ENCODE measurements around the gene ZCCHC24. TPM values are rescaled to one million over a fixed set of nuclear protein-coding genes. Genes with fewer than 3 reads are reported as not detected.
A peak's percentile ranks its signal among the peaks of the same experiment; 100 is the strongest.

Gene ZCCHC24
- total RNA-seq, 2 donors from 2014 or later, result 113 to 125 TPM

DNA sequence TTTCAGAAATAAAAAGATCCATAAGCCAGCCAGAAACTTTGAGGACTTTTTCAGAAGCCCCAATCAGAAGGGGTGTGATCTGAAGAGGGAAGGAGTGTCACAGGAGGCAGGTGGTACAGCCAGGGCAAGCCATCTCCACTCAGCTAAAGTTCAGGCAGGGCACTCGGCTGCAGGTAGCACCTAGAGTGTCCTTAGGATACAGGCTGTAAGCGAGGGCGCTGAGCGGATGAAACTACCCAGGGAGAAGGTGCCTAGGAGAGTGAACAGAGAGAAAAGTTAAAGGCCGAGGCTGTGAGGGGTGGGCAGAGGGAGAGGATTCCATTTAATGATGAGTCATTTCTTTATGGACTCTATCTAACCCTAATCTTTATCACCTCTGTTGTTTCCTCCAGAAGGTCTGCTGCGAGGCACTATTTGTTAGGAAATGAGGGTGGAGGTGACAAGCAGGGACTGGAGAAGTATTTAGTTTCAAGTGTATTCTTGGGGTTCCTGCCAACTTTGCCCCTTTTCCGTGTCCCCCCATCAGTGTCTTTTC is 29.8 kb upstream of the ZCCHC24 start:
- intact Hi-C loops (cut with DNase I), result no loop called here
- no peak for DNase-seq (ENCODE audit: low spot score)

DNA sequence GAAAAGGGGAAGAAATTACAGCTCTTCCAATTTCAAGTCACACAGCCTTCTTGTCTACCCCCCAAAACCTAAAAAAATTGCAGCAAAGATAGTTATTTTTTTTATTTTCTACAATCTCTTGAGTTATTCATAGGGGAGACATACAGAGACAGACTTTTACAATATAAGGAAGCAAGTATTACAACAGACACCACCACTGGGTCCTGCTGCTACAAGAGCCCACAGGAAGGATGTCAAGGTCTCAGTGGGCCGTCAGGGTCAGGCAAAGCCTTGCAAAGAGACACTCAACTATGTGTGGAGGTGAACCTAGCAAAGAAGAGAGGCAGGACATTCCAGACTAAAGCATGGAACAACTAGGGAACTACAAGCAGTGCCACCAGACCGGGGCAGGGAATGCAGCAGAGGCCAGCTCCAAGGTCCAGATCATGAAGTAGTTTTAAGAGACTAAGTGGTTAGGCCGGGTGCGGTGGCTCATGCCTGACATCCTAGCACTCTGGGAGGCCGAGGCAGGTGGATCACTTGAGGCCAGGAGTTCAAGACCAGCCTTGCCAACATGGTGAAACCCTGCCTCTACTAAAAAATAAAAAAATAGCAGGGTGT is 28.2 kb upstream of the ZCCHC24 start:
- DNase-seq (ENCODE audit: low spot score), result no peak
- intact Hi-C loops (cut with DNase I), result no loop called here

DNA sequence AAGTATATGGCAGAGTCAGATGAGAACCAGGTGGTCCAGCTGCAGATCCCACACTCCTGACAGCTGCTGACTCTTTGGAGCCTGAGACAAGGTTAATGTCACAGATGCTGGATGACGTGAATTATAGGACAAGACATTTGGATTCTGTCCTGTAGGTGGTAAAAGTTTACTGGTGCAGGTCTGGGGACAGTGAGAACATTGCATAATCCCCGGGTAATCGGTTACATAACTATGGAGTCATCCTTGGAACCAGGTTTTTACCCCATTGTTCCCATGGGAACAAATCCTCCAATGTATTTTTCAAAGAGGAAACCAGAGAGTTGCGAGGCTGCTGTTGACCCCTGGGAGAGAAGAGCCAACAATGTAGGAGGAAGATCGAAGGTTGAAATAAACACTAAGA is 27.5 kb upstream of the ZCCHC24 start:
- no peak for DNase-seq (ENCODE audit: low spot score)
- intact Hi-C loops (cut with DNase I), result no loop called here

DNA sequence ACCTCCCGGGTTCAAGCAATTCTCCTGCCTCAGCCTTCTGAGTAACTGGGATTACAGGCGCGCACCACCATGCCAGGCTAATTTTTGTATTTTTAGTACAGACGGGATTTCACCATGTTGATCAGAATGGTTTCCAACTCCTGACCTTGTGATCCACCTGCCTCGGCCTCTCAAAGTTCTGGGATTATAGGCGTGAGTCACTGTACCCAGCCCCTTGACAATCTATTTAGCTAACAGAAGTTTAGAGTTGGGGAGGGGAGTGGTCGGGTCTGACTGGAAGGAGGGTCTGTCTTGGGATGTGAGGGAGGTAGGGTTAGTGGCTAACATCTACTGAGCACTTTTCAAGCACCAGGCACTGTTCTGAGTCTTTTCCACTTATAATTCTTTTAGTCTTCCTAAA is 27.0 kb upstream of the ZCCHC24 start:
- no peak for DNase-seq (ENCODE audit: low spot score)
- intact Hi-C loops (cut with DNase I), result no loop called here

DNA sequence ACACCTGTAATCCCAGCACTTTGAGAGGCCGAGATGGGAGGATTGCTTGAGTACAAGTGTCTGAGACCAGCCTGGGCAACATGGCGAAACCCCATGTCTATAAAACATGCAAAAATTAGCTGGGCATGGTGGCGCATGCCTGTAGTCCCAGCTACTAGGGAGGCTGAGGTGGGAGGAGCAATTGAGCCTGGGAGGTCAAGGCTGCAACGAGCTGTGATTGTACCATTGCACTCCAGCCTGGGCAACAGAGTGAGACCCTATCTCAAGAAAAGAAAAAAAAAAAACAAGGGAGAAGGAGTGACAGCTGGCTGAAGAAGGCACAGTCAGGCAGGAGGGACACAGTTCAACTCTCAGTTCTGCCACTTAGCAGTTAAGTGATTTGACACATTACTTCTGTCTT is 26.4 kb upstream of the ZCCHC24 start:
- intact Hi-C loops (cut with DNase I), result no loop called here
- DNase-seq (ENCODE audit: low spot score), result no peak

DNA sequence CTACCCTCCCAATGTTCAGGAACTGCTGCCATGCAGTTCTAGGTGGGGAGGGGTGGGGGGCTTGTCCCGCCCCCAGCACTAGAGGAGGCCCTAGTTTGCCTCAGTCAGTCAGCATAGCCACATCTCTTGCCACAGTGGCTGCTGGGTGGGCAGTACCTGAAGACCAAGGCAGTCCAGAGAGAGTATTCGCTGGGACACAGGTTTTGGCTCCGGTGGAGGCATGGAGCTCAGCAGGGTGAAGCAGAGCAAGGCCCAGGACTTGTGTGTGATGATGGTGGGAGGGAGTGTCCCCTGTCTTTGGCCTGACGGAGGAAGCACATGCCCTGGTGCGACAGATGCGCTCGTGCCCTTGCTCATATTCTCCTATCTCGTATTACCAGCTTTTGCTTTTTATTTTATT is 24.7 kb upstream of the ZCCHC24 start:
- intact Hi-C loops (cut with DNase I), result no loop called here
- DNase-seq (ENCODE audit: low spot score), result no peak

DNA sequence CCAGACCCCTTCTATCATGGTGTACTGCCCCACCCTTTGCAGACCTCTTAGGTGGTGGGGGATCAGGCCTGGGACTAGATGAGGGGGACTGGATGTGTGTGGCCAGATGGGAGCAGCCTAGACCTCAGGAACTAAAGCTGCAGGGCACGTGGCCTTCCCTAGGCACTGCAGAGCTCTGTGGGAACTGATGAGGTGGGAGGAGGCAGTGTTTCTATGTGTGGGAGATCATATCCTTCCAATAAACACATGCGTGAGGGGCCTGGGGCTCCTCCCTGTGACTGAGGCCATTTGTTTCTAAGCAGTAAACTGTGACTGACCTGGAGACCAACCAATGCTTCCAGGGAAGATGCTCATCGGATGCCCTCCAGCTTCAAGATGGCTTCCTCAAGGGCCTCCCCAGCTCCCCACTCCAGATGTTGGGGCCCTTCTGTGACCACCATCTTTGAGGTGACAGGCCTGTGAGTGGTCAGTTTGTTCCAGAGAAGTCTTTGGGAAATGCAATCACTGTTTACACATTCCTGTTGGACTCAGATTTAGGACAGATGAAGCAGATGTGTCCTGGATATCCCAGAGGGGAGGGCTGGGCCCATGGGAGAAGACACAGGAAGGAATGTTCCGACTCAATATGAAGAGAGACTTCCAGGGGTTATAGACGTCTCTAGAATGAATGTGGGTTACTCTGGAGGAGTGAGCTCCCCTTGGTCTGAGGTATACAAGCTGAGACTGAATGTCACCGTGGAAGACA is 23.6 kb upstream of the ZCCHC24 start:
- intact Hi-C loops (cut with DNase I), result no loop called here
- no peak for DNase-seq (ENCODE audit: low spot score)

DNA sequence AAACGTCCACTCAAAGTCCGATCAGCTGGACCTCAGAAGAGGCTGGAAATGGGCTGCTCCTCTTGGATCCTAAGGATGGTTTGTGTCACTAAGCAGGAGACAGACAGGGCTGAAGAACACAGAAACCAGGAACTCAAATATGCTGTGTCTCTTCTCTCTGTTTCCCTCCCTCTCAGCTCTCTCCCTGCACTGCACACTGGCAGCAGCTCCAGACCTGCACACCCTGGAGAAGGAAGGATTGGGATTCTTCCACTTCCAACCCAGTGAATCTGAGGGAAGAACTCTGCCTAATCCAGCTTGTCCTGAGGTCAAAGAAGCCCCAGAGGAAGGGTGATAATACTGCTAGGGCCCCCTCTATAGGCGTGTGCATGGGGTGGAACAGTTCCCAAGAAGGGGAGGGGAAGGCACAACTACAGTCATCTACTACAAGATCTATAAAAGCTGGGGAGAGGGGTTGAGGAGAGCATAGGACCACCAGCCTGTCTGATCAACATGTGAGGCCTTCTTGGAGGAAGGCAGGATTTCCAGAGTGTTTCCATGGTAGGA is 22.7 kb upstream of the ZCCHC24 start:
- intact Hi-C loops (cut with DNase I), result no loop called here
- no peak for DNase-seq (ENCODE audit: low spot score)

DNA sequence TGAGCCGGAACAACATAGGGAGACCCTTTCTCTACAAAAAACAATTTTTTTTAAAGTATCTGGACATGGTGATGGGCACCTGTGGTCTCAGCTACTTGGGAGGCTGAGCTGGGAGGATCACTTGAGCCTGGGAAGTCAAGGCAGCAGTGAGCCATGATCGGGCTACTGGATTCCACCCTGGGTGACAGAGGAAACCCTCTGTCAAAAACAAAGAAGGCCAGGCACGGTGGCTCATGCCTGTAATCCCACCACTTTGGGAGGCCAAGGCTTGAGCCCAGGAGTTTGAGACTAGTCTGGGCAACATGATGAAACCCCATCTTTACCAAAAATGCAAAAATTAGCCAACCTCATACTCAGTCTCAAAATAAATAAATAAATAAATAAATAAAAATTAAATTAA is 19.9 kb upstream of the ZCCHC24 start:
- no peak for DNase-seq (ENCODE audit: low spot score)
- intact Hi-C loops (cut with DNase I), result no loop called here

DNA sequence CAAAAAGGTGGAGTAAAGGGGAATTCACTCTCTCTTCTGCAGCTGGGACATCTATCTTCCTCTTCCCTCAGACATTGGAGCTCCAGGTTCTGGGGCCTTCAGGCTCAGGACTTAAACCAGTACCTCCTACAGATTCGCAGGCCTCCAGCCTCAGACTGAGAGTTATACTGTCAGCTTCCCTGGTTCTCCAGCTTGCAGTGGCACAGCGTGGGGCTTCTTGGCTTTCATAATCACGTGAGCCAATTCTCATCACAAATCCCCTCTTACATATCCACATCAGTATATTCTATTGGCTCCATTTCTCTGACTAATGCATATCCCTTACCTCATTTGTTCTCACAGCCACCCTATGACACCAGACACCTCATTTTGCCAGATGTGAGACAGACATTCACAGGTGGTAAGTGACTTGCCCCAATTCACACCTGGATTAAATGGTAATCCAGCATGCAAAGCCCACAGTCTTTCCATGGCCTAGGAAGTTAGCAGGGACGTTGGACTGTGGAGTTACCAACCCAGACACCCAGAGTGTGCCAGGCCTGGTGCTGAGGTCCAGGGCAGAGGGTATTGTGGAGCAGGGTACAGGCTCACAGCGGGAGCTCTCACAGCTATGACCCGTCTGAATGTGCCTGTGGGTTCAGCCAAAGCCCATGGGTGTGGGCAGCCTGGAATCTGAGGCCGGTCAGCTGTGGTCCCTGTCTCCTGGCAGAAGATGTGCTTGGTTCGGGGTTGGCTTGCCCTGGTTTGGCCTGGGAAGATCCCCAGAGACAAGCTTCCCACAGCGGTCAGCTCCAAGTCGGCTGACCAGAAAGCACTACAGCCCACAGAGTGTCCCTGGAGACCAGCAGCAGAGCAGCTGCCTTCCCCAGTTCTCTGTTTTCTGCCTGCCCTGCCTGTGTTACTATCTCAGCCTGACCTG is 18.4 kb upstream of the ZCCHC24 start:
- intact Hi-C loops (cut with DNase I), result no loop called here
- peak; percentile 82 for DNase-seq (ENCODE audit: low spot score)

DNA sequence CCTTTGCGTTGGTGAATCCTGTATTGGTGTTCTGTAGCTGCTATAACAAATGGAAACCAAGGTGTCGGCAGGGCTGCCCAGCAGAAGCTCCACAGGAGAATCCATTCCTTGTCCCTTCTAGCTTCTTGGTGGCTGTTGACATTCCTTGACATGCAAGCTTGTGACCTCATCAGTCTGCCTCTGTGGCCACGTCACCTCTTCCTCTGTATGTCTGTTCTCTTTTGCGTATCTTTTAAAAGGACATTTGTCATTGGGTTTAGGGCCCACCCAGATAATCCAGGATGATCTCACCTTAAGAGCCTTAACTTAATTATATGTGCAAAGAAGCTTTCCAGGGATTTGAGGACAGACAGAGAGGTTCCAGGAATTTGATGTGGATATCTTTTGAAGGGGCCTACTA is 15.3 kb upstream of the ZCCHC24 start:
- no peak for DNase-seq (ENCODE audit: low spot score)
- intact Hi-C loops (cut with DNase I), result no loop called here

DNA sequence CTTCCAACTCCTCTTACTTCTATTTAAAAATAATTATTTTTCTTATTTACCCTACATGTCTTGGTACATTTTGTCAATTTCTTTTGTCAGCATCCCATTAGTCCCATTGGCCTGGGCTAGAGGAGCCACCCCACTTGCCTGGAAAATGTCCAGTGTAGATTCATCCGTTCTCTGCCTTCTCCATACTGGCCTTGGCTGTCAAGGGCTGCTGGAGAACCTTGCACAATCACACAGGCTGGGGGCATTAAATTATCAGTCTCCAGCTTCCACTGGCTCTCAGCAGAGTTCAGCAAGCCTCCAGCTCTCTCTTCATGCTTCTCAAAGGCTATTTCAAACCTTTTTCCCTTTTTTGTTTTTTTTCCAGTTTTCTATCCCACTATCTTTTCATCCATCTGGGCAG is 13.8 kb upstream of the ZCCHC24 start:
- DNase-seq (ENCODE audit: low spot score), result no peak
- intact Hi-C loops (cut with DNase I), result no loop called here

DNA sequence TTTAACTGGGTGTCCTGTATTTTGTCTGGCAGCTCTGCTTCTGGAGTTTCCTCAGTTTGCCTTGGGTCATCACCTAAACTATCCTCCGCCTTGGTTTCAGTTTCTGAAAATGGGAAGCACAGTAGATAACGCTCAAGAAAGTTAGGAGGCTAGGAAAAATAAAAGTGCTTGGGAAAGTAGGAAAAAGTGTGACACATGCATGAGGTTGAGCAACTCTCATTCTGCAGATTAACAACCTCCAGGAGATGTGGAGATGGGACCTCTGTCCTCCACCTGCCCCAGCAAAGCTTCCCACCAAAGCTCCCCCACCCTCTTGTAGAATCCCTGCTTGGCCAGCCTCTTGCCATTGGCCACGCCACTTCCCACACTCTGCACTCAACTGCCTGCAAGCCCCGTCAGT is 13.1 kb upstream of the ZCCHC24 start:
- intact Hi-C loops (cut with DNase I), result no loop called here
- DNase-seq (ENCODE audit: low spot score), result no peak

DNA sequence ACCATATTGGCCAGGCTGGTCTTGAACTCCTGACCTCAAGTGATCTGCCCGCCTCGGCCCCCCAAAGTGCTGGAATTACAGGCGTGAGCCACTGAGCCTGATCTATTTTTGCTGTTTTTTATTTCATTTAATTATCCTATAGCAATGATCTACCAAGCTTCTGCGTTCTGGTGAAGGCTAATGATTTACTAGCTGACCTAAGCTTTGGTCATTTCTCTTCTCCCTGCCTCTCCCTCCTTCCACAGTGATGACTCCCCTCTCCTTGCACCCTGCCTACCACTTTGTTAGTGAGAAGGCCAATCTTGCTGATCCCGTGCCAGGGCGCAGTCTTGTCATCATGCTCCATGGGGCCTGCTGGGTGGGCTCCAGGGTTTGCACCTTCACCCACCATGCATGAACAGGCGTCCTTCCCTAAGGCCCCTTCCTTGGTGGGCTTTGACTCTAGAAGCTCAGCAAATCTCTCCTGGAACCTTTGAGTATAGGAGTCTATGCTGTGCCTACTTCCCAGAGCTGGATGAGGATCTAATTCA is 11.9 kb upstream of the ZCCHC24 start:
- DNase-seq (ENCODE audit: low spot score), result no peak
- intact Hi-C loops (cut with DNase I), result no loop called here

DNA sequence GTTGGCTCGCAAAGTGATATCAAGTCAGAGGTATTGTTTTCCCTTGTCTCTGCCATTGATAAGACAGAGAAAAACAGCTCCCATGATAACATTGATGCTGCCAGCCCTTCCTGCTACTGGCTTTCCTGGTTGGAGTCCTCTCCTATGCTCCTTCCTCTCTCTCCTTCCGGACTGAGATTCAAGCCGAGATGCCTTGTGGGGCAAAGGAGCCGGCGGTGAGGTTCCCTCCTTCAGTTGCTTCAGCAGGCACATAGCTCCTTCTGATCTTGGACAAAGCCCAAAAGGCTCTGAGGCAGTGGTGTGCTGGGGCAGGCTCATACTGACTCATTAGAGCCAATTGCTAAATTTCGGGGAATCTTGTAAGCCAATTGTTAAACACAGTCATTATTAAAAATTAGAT is 8.8 kb upstream of the ZCCHC24 start:
- DNase-seq (ENCODE audit: low spot score), result peak; percentile 89
- intact Hi-C loops (cut with DNase I), result no loop called here

DNA sequence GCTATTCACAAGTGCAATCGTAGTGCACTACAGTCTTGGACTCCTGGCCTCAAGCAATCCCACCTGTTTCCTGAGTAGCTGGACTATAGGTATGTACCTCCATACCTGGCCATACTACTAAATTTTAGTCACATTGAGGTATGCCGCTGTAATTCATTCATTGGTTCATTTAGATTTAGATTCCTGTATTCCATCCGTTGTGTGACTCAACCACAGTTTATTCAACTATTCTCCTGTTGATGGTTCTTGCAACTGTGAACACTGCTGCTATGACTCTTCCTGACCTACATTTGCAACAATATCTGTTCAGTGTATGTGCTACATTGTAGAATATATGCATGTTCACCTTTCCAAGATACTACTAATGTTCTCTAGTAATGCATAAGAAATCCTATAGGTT is 8.0 kb upstream of the ZCCHC24 start:
- no peak for DNase-seq (ENCODE audit: low spot score)

DNA sequence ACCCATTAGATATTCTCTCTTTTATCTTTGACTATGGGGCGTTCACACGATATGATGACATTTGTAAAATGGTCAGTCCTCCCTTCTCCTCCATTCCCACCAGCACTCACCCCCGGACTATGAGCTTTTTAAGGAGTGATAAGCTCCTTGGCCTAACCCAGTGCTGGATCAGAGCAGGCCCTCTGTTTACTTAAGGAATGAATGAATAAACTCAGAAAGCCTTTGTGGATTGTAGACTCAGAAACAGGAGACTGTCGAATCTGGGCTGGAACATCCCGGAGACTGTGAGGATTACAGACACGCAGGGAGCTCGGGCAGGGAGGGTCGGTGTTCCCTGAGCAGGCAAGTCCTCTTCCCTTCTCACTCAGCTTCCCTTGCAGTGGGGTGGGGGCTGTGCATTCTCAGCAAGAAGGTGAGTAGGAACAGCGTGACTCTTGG is 6.8 kb upstream of the ZCCHC24 start:
- intact Hi-C loops (cut with DNase I), result no loop called here
- DNase-seq (ENCODE audit: low spot score), result no peak

More for the DNA sequence above, 8.0 kb upstream of the ZCCHC24 start:
- intact Hi-C loops (cut with DNase I), result no loop called here

DNA sequence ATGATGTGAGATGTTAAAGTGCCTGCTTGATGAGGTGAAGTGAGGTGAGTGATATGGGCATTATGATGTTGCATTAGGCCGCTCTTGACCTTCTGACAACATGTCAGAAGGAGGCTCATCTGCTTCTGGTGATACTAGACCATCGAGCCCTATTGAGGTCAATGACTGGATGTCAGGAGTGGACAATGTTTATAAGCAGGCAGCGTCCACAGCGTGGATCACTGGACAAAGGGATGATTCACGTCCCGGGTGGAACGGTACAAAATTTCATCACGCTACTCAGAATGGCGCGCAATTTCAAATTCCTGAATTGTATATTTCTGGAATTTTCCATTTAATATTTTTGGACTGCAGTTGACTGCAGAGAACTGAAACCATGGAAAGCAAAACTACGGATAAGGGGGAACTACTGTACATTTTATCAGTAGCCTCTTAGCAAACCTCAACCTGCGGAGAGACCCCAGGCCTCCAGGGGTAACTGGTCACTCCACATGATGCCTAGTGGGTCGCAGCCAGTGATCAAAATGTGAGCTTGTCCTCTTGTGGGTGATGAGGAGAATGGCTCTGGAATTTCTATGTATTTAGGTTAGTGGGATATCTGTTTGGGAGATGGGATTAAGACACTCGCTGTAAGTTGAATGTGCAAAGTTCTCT is 5.7 kb upstream of the ZCCHC24 start:
- intact Hi-C loops (cut with DNase I), result no loop called here
- no peak for DNase-seq (ENCODE audit: low spot score)

Data from posterior vena cava (tissue), 2 donors.